Measurements from ENCODE around the gene IP6K2.

Gene IP6K2

DNA sequence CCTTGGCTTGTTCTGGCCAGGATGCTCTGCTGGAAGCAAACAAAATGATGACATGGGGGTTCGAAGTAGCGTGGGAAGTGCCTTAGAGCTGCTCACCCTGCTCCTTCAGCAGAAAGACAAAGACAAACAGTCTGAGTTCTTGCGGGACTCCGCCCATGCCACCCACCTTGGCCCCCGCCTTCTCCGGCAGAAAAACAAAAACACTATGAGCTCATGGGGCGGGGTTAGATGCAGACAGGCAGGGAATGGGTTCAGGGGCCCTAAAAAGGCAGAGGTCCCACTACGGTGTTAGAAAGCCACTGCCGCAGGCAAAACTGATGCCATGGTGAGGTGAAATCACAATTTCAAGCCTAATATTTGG is 21.6 kb downstream of the IP6K2 start:
- Histone ChIP-seq H3K9ac (ENCODE audit: low read length) (no peak overlapping the region), H3K4me3 (ENCODE audit: low read depth, low read length, poor library complexity, severe bottlenecking) (no peak overlapping the region), H3K36me3 (ENCODE audit: insufficient read depth, low read length) (peaks cover 87% of the 10 kb centered on the region), H3K4me2 (ENCODE audit: low read length) (no peak overlapping the region), H3F3A (ENCODE audit: insufficient read depth, low read length) (no peaks in the 10 kb centered on the region), H3K27me3 (ENCODE audit: insufficient read depth, low read length) (no peaks in the 10 kb centered on the region), H4K20me1 (ENCODE audit: insufficient read depth, low read length) (no peaks in the 10 kb centered on the region; the same call in 1 of the 2 replicates), H3K9me3 (ENCODE audit: low read length) (no peaks in the 10 kb centered on the region), H3K4me1 (ENCODE audit: insufficient read depth, low read length, severe bottlenecking) (no peaks in the 10 kb centered on the region), H3K9me2 (ENCODE audit: low read depth, low read length) (no peaks in the 10 kb centered on the region), H2AFZ (ENCODE audit: low read length) (no peak overlapping the region), H3K27ac (ENCODE audit: low read depth, low read length, poor library complexity, severe bottlenecking) (no peak overlapping the region), H3K79me2 (ENCODE audit: insufficient read depth, low read length) (peaks cover 45% of the 10 kb centered on the region)
- TF ChIP-seq, protein P1, sequence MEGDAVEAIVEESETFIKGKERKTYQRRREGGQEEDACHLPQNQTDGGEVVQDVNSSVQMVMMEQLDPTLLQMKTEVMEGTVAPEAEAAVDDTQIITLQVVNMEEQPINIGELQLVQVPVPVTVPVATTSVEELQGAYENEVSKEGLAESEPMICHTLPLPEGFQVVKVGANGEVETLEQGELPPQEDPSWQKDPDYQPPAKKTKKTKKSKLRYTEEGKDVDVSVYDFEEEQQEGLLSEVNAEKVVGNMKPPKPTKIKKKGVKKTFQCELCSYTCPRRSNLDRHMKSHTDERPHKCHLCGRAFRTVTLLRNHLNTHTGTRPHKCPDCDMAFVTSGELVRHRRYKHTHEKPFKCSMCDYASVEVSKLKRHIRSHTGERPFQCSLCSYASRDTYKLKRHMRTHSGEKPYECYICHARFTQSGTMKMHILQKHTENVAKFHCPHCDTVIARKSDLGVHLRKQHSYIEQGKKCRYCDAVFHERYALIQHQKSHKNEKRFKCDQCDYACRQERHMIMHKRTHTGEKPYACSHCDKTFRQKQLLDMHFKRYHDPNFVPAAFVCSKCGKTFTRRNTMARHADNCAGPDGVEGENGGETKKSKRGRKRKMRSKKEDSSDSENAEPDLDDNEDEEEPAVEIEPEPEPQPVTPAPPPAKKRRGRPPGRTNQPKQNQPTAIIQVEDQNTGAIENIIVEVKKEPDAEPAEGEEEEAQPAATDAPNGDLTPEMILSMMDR (IDR thresholded peaks at IDR 0.05; ENCODE audit: low read length), result no peak
- no peak for TF ChIP-seq EZH2 (IDR thresholded peaks at IDR 0.05; ENCODE audit: borderline replicate concordance, low read length)

DNA sequence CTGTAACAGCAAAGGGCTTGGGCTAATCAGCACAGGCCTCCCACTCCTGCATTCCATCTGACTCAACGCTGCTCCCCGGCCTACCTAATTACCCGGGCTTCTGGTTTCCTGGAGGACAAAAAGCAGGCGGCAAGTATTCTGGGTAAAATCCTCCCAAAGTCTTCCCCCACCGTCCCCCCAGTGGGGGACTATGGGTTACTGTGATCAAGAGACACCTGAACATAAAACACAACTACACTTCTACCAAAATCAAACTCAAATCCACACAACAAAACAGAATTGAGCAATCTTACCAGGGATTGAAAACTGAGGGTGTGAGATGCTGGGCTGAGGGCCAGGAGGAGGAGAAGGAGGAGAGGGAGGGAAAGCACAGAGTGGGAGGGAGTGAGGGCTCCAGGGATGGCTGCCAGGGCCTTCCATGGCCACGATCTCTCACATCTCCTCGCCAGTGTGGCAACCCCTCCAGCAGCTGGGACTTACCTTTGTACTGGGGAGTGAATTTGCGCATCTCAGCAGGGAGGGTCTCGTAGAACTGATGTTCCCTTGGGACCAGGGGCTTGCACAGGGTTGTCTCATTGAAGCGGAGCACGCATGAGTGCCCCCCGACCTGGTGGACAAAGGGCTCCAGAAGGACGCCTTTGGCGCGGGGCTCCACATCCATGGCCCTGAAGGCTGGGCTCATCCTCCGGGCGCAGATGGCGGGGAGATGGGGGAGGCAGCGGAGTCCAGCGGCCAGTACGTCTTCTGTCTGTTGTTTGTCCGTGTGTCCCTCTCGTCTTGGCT is 22.2 kb downstream of the IP6K2 start:
- H3K4me2 ChIP-seq (ENCODE audit: low read length), result no peak overlapping the region
- no peak overlapping the region for H3K9ac ChIP-seq (ENCODE audit: low read length)
- no peak for TF ChIP-seq EZH2 (IDR thresholded peaks at IDR 0.05; ENCODE audit: borderline replicate concordance, low read length)
- TF ChIP-seq, protein P1 (IDR thresholded peaks at IDR 0.05; ENCODE audit: low read length), result no peak
- no peaks in the 10 kb centered on the region for H3K9me3 ChIP-seq (ENCODE audit: low read length)
- no peak overlapping the region for H3K27ac ChIP-seq (ENCODE audit: low read depth, low read length, poor library complexity, severe bottlenecking)
- no peaks in the 10 kb centered on the region for H3K4me1 ChIP-seq (ENCODE audit: insufficient read depth, low read length, severe bottlenecking)
- no peaks in the 10 kb centered on the region for H3K9me2 ChIP-seq (ENCODE audit: low read depth, low read length)
- H3F3A ChIP-seq (ENCODE audit: insufficient read depth, low read length), result no peaks in the 10 kb centered on the region
- H4K20me1 ChIP-seq (ENCODE audit: insufficient read depth, low read length), result no peaks in the 10 kb centered on the region; the same call in 1 of the 2 replicates
- no peak overlapping the region for H3K4me3 ChIP-seq (ENCODE audit: low read depth, low read length, poor library complexity, severe bottlenecking)
- peaks cover 39% of the 10 kb centered on the region for H3K79me2 ChIP-seq (ENCODE audit: insufficient read depth, low read length)
- no peak overlapping the region for H2AFZ ChIP-seq (ENCODE audit: low read length)
- H3K36me3 ChIP-seq (ENCODE audit: insufficient read depth, low read length), result peaks cover 87% of the 10 kb centered on the region
- no peaks in the 10 kb centered on the region for H3K27me3 ChIP-seq (ENCODE audit: insufficient read depth, low read length)

DNA sequence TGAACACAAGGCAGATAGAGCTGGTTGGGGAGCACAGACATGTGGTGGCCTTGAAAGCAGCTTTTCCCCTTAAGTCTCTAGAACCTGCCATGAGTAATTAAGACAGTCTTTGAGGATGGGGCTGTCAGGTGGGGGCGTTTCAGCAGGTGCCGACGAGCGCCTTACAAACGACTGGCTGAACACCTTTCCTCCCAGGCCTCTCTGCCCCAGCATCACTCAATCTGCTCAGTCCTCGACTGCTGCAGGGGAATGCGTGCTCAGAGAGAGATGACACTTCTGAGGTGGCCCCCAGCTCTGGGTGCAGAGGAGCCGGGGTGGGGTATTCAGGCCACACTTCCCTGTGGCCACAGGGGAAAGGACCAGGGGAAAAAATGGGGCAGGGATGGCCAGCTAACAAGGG is 23.2 kb downstream of the IP6K2 start:
- no peaks in the 10 kb centered on the region for H3K9me3 ChIP-seq (ENCODE audit: low read length)
- H3K4me2 ChIP-seq (ENCODE audit: low read length), result no peak overlapping the region
- no peak overlapping the region for H2AFZ ChIP-seq (ENCODE audit: low read length)
- H3K4me3 ChIP-seq (ENCODE audit: low read depth, low read length, poor library complexity, severe bottlenecking), result no peak overlapping the region
- no peaks in the 10 kb centered on the region; the same call in 1 of the 2 replicates for H4K20me1 ChIP-seq (ENCODE audit: insufficient read depth, low read length)
- no peaks in the 10 kb centered on the region for H3K27me3 ChIP-seq (ENCODE audit: insufficient read depth, low read length)
- H3F3A ChIP-seq (ENCODE audit: insufficient read depth, low read length), result no peaks in the 10 kb centered on the region
- H3K4me1 ChIP-seq (ENCODE audit: insufficient read depth, low read length, severe bottlenecking), result no peaks in the 10 kb centered on the region
- H3K9me2 ChIP-seq (ENCODE audit: low read depth, low read length), result no peaks in the 10 kb centered on the region
- peaks cover 30% of the 10 kb centered on the region for H3K79me2 ChIP-seq (ENCODE audit: insufficient read depth, low read length)
- no peak overlapping the region for H3K27ac ChIP-seq (ENCODE audit: low read depth, low read length, poor library complexity, severe bottlenecking)
- TF ChIP-seq, protein P1 (IDR thresholded peaks at IDR 0.05; ENCODE audit: low read length), result no peak
- TF ChIP-seq EZH2 (IDR thresholded peaks at IDR 0.05; ENCODE audit: borderline replicate concordance, low read length), result no peak
- H3K9ac ChIP-seq (ENCODE audit: low read length), result no peak overlapping the region
- H3K36me3 ChIP-seq (ENCODE audit: insufficient read depth, low read length), result peaks cover 87% of the 10 kb centered on the region
